ENCODE measurements around the gene DIP2C.
A peak's percentile ranks its signal among the peaks of the same experiment; 100 is the strongest.
"Not testable (repeated sequence)": the region's sequence is repeated elsewhere in the genome, so short reads cannot be mapped to it uniquely, and the experiment has no call there.

The DIP2C gene, protein sequence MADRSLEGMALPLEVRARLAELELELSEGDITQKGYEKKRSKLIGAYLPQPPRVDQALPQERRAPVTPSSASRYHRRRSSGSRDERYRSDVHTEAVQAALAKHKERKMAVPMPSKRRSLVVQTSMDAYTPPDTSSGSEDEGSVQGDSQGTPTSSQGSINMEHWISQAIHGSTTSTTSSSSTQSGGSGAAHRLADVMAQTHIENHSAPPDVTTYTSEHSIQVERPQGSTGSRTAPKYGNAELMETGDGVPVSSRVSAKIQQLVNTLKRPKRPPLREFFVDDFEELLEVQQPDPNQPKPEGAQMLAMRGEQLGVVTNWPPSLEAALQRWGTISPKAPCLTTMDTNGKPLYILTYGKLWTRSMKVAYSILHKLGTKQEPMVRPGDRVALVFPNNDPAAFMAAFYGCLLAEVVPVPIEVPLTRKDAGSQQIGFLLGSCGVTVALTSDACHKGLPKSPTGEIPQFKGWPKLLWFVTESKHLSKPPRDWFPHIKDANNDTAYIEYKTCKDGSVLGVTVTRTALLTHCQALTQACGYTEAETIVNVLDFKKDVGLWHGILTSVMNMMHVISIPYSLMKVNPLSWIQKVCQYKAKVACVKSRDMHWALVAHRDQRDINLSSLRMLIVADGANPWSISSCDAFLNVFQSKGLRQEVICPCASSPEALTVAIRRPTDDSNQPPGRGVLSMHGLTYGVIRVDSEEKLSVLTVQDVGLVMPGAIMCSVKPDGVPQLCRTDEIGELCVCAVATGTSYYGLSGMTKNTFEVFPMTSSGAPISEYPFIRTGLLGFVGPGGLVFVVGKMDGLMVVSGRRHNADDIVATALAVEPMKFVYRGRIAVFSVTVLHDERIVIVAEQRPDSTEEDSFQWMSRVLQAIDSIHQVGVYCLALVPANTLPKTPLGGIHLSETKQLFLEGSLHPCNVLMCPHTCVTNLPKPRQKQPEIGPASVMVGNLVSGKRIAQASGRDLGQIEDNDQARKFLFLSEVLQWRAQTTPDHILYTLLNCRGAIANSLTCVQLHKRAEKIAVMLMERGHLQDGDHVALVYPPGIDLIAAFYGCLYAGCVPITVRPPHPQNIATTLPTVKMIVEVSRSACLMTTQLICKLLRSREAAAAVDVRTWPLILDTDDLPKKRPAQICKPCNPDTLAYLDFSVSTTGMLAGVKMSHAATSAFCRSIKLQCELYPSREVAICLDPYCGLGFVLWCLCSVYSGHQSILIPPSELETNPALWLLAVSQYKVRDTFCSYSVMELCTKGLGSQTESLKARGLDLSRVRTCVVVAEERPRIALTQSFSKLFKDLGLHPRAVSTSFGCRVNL (N-terminal part only)
- total RNA-seq = 8.1 to 12.1 reads per million in 2 donors

GRCh38 chr10:689452-690371, at the start of gene DIP2C:
DIP2C (minus strand) TSS chr10:689668; CDS start chr10:689578, 90 bp downstream.
- peak in 1 of 5 experiments; percentile 48 for DNase-seq

DNA sequence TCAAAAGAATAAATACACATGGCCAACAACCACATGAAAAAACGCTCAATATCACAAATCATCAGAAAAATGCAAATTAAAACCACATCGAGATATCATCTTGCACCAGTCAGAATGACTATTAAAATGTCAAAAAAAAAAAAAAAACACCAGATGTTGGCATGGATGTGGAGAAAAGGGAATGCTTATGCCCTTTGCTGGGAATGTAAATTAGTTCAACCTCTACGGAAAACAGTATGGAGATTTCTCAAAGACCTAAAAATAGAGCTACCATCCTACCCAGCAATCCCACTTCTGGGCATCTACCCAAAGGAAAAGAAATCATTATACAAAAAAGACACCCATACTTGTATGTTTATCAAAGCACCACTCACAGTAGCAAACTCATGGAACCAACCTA, 45.0 kb upstream of the DIP2C start:
- no peak for DNase-seq

GRCh38 chr10:733086-733485, 43.6 kb upstream of the DIP2C start:
- DNase-seq = no peak

GRCh38 chr10:729213-729612, 39.7 kb upstream of the DIP2C start:
- DNase-seq = no peak

- no peak for DNase-seq
These were observed 39.1 kb upstream of the DIP2C start for GRCh38 chr10:728603-729002.

- DNase-seq = no peak
These were observed 37.8 kb upstream of the DIP2C start for GRCh38 chr10:727162-727790.

DNA sequence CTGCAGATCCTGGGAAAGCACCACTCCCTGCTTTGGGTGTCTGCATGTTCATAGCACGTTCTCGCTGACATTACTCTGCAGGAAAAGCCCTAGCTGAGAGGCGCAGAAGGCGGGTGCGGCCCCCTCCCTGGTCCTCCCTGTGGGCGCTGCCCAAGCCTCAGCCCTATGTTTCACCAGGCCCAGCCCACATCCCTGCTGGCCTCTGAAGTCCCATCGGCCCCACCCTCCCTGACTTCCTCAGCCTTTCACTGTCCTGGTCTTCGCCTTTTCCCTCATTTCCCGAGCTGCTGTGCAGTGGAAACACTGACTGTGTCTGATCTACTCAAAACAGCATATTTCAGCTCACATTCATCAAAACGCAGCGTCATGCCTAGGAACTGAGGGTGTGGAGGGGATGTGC, 36.3 kb upstream of the DIP2C start:
- no peak for DNase-seq

DNA sequence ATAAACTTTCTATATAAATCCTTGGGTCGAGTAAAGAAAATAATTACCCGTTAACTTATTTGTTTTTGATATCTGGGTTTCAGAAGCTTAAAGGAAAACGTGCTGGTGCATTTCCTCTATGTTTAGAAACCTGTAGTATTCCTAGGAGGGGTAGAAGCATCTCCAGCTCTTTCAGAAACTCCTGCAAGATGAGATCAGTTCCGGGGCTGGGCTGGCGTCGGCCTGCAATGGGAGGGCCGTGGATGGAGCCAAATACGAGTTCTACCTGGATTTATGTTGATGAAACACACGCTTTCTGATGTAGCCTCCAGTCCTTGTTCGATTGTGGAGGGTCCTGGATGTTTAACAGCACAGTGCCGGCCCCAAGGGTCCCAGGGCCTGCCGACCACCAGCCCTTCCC, 35.8 kb upstream of the DIP2C start:
- no peak for DNase-seq

- no peak for DNase-seq
These were observed 34.5 kb upstream of the DIP2C start for GRCh38 chr10:723973-724372.

DNA sequence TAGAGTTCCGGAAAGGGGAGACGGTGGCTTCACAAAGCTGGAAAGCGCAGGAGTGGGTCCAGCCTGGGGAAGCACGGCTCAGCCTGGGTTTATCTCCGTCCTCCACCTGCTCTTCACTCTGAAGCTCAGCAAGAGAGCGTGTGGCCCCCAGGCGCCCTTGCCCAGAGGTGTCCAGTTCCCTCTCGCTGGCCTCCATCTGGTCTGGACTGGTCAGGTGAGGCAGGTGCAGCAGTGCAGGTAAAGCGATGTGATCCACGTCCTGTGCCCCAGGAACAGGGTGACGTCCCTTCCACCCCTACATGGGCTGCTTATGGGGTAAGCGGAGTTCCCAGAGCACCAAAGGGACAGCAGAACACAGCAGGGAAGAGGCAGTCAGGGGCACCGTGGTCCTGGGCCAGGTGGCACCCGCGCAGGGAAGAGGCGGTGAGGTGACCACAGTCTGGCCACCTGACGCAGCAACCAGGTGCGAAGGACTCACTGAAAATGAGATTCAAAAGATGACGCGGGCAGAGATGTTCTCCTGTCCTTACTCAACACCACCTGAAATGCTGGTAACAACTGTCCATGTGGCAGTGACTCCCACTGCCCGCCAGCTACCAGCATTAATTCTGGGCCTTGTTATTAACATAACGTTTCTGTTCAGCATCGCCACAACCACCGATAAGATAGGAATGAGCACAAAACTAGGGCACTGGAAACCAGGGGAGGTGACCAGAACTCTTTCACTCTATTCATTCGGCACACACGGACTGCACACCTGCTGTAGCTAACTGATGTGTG, 33.0 kb upstream of the DIP2C start:
- DNase-seq = no peak

DNA sequence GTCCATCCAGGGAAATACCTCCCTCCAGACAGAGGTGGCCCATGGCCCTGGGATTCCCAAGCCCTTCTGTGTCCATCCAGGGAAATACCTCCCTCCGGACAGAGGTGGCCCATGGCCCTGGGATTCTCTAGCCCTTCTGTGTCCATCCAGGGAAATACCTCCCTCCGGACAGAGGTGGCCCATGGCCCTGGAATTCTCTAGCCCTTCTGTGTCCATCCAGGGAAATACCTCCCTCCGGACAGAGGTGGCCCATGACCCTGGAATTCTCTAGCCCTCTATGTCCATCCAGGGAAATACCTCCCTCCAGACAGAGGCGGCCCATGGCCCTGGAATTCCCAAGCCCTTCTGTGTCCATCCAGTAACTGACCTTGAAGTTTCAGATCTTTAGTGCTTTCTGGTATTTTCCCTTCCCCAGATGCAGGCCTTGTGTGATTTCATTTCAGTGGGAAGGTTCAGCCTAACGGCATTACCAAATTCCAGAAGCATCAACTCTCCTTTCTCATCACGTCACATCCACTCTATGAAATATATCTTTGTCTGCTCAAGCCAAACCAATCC, 28.8 kb upstream of the DIP2C start:
- DNase-seq = no peak

DNA sequence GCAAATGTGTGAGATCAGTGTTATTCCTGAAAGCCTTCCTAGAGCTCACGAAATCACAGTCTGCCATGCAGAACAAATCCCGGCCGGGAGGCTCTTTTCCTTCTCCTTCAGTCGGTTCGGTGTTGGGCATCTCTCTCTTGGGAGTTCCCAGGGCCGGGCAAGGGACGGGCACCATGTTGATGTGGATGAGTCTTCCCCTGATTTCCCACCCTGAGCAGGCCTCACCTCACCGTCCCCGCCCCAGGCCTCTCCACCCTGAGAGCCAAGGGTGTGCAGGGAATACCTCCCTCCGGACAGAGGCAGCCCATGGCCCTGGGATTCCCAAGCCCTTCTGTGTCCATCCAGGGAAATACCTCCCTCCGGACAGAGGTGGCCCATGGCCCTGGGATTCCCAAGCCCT, 28.0 kb upstream of the DIP2C start:
- DNase-seq = no peak

GRCh38 chr10:716821-717220, 27.4 kb upstream of the DIP2C start:
- DNase-seq = no peak

DNA sequence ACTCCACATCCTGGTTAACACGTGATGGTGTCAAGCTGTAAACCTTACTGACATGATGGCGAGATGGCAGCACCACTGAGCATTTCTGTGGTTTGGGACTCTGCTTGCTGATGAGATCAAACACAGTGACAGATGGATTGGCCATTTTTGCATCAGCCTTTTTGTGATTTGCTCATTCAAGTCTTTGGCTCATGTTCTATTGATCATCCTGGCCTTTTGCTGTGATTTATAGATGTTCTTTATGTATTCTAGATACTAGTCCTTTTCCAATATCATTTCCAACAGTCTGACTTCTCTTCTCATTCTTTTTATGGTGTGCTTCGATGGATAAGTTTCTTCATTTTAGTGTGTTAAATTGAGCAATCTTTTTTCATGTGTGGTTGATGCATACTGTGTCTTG, 24.7 kb upstream of the DIP2C start:
- DNase-seq = no peak

GRCh38 chr10:712575-712974, 23.1 kb upstream of the DIP2C start:
- DNase-seq = no peak

GRCh38 chr10:712089-712488, 22.6 kb upstream of the DIP2C start:
- no peak for DNase-seq

GRCh38 chr10:707861-708260, 18.4 kb upstream of the DIP2C start:
- no peak for DNase-seq

DNA sequence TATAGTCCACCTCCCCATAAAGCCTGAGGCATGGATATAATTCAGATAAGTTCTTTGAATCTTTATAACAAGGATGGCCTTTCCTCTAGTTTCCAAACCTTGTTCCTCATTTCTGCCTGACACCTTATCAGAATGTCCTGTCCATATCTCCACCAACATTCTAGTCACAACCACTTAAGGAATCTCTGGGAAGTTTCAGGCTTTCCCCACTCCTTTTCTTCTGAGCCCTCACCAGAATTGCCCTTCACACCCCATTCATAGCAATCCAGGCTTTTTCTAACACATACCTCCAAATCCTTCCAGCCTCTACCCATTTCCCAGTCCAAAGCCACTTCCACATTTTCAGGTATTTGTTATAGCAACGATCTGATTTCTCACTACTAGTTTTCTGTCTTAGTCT, 18.0 kb upstream of the DIP2C start:
- no peak for DNase-seq

DNA sequence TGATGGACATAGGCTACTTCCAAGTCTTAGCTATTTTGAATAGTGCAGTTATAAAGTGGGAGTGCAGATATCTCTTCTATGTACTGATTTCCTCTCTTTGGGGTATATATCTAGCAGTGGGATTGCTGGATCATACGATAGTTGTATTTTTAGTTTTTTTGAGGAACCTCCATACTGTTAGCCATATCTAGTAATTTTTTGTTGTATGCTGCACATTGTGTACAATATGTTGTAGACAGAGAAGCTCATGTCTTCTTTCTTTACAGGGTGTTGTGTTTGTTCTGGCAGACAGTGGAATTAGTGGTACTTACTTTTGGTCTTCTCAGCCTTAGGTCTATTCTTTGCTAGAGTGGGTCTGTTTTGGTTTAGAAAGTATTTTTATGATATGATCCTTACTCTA, 13.7 kb upstream of the DIP2C start:
- DNase-seq = no peak

DNA sequence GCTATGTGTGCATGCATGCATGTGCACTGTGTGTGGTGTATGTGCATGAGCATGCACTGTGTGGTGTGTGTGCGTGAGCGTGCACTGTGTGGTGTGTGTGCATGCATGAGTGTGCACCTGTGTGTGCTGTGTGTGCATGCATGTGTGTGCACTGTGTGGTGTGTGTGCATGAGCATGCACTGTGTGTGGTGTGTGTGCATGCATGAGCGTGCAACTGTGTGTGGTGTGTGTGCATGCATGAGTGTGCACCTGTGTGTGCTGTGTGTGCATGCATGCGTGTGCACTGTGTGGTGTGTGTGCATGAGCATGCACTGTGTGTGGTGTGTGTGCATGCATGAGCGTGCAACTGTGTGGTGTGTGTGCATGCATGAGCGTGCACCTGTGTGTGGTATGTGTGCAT, 10.7 kb upstream of the DIP2C start:
- not testable (repeated sequence) for DNase-seq

Measured in T-helper 2 cell (primary cell).